ENCODE data around the gene CAMK2A.

DNA sequence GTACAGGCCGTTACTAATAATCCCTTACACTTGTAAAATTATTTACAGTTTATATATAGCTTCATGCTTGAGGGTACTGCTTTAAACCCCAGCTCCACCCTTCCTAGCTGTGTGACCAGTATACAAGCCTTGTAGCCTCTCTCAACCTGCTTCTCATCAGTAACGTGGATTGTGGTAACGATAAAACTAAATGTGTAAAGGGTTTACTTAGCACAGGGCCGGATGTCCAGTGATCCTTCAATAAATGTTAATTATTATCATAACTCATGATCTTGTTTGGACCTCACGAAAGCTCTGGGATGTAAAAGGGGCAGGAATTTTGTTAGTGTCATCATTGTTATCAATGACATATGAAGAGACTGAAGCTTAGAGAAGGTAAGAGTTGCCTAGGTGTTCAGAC, 20.7 kb upstream of the CAMK2A start:
- TF ChIP-seq, protein P1, sequence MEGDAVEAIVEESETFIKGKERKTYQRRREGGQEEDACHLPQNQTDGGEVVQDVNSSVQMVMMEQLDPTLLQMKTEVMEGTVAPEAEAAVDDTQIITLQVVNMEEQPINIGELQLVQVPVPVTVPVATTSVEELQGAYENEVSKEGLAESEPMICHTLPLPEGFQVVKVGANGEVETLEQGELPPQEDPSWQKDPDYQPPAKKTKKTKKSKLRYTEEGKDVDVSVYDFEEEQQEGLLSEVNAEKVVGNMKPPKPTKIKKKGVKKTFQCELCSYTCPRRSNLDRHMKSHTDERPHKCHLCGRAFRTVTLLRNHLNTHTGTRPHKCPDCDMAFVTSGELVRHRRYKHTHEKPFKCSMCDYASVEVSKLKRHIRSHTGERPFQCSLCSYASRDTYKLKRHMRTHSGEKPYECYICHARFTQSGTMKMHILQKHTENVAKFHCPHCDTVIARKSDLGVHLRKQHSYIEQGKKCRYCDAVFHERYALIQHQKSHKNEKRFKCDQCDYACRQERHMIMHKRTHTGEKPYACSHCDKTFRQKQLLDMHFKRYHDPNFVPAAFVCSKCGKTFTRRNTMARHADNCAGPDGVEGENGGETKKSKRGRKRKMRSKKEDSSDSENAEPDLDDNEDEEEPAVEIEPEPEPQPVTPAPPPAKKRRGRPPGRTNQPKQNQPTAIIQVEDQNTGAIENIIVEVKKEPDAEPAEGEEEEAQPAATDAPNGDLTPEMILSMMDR (IDR thresholded peaks at IDR 0.05; ENCODE audit: extremely low read depth in 1 of 2, insufficient read depth in 1 of 2, low read depth in 1 of 2, low read length in 2 of 2): no peak
- TF ChIP-seq MYC (IDR thresholded peaks at IDR 0.05; ENCODE audit: low read depth, low read length) (no peak), GATA2 (IDR thresholded peaks at IDR 0.05; ENCODE audit: insufficient read depth, insufficient read length, low read depth, low read length) (no peak), EZH2 (IDR thresholded peaks at IDR 0.05; ENCODE audit: borderline replicate concordance, low read depth, low read length, severe bottlenecking) (no peak), POLR2A (IDR thresholded peaks at IDR 0.05; ENCODE audit: low read depth, low read length) (no peak), POLR2AphosphoS5 (IDR thresholded peaks at IDR 0.05; ENCODE audit: insufficient read depth, low read depth, low read length) (no peak), JUN (IDR thresholded peaks at IDR 0.05; ENCODE audit: borderline replicate concordance, insufficient read depth, insufficient read length, low read depth) (no peak), FOS (IDR thresholded peaks at IDR 0.05; ENCODE audit: borderline replicate concordance, insufficient read depth, low read length) (no peak)
- TF ChIP-seq, protein P2, sequence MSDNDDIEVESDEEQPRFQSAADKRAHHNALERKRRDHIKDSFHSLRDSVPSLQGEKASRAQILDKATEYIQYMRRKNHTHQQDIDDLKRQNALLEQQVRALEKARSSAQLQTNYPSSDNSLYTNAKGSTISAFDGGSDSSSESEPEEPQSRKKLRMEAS (IDR thresholded peaks at IDR 0.05; ENCODE audit: insufficient read depth, insufficient read length): no peak

All from endothelial cell of umbilical vein (primary cell).